HepG2 (cell line): ENCODE data around the gene MVP. TPM values are rescaled to one million over a fixed set of nuclear protein-coding genes. Genes with fewer than 3 reads are reported as not detected.

ENCODE experiments used
- ATAC-seq: fragments of 200-7000 bp; cut with Tn5 transposase; 3 replicates; pipeline ENCODE4 v1.9.1; 2020; ENCODE audit warnings: mild to moderate bottlenecking, moderate library complexity
- BruUV-seq: library from RNA; stranded (reverse); fragments of 400-500 nt; replicated peaks from 2 replicates; lab custom pipeline; 2021; lab: Mats Ljungman, UMichigan
- CTCF ChIA-PET: fragments of 300-600 bp; formaldehyde crosslinking; extraction: SDS; loops from one replicate; lab custom pipeline; 2021; ENCODE audit warnings: low total read pairs, inconsistent platforms, low intra/inter-chr PET ratio; lab: Yijun Ruan, JAX
- POLR2A ChIA-PET: fragments of 350-600 bp; sonication (Branson Sonifier 250); formaldehyde crosslinking; loops from one replicate; lab custom pipeline; 2020; ENCODE audit warnings: antibody characterized with exemption, inconsistent platforms; lab: Yijun Ruan, JAX
- DNase-seq: peaks from one replicate; pipeline ENCODE4 v3.0.0-alpha.2; 2015; ENCODE audit warnings: low spot score
- FAIRE-seq: peaks from 3 replicates; lab custom pipeline; 2011; peaks lifted over from hg19 to GRCh38; lab: Jason Lieb, UNC
- H2AFZ ChIP-seq: one replicate; pipeline ENCODE4 v1.6.1; 2011; ENCODE audit warnings: low read length, inconsistent platforms
- H3K27ac ChIP-seq: fragments of 300-600 bp; 3 replicates; pipeline ENCODE4 v1.8.0; 2011; ENCODE audit warnings: mixed run types, mild to moderate bottlenecking, mixed read lengths, low read length, inconsistent platforms; ENCODE audit not compliant: insufficient read depth; ENCODE audit errors: extremely low read length
- H3K27me3 ChIP-seq, 2 experiments: fragments of 200-600 bp in 1 of 2; 2 replicates in 1 of 2; 3 replicates in 1 of 2; pipeline versions ENCODE4 v1.6.0 to v1.8.0; 2011; ENCODE audit warnings: low read length in 2 of 2, mild to moderate bottlenecking in 2 of 2, moderate library complexity in 2 of 2, inconsistent platforms in 1 of 2; ENCODE audit not compliant: insufficient read depth in 2 of 2, control insufficient read depth in 1 of 2
- H3K36me3 ChIP-seq, 2 experiments: fragments of 200-600 bp in 1 of 2; replicated peaks in 1 of 2; 2 replicates in 1 of 2; 3 replicates in 1 of 2; pipeline versions ENCODE4 v1.5.1 to v1.8.0; 2011; ENCODE audit warnings: low read length in 2 of 2, inconsistent platforms in 1 of 2; ENCODE audit not compliant: insufficient read depth in 2 of 2, control insufficient read depth in 1 of 2
- H3K4me1 ChIP-seq: 2 replicates; pipeline ENCODE4 v1.5.1; 2012; ENCODE audit warnings: low read length, inconsistent platforms; ENCODE audit not compliant: insufficient read depth
- H3K4me2 ChIP-seq: 2 replicates; pipeline ENCODE4 v1.6.0; 2011; ENCODE audit warnings: low read depth, low read length, inconsistent platforms
- H3K4me3 ChIP-seq, 3 experiments: fragments of 200-600 bp in 1 of 3; sonication (generic), shearing (Covaris generic) in 1 of 3; replicated peaks in 1 of 3; 2 replicates each; pipeline ENCODE4 v1.5.1; 2011 to 2016; ENCODE audit warnings: low read length in 3 of 3, inconsistent platforms in 2 of 3, low read depth in 2 of 3, mild to moderate bottlenecking in 2 of 3, control low read depth in 1 of 3, mixed read lengths in 1 of 3; ENCODE audit not compliant: insufficient read depth in 1 of 3
- H3K79me2 ChIP-seq: one replicate; pipeline ENCODE4 v1.6.1; 2011; ENCODE audit warnings: low read length, inconsistent platforms; ENCODE audit not compliant: insufficient read depth
- H3K9ac ChIP-seq: 2 replicates; pipeline ENCODE4 v1.6.0; 2011; ENCODE audit warnings: mild to moderate bottlenecking, low read depth, low read length, inconsistent platforms; ENCODE audit not compliant: insufficient read depth
- H3K9me3 ChIP-seq: 2 replicates; pipeline ENCODE4 v1.5.1; 2012; ENCODE audit warnings: mild to moderate bottlenecking, low read length
- H4K20me1 ChIP-seq: 2 replicates; pipeline ENCODE4 v1.6.0; 2011; ENCODE audit warnings: inconsistent platforms, mild to moderate bottlenecking, low read length, moderate library complexity; ENCODE audit not compliant: insufficient read depth
- ARNTL ChIP-seq: sonication (generic); formaldehyde crosslinking; IDR thresholded peaks from 2 replicates; pipeline ENCODE4 v1.4.0; 2020; ENCODE audit warnings: mild to moderate bottlenecking, missing genetic modification reagents
- BCL6 ChIP-seq: IDR thresholded peaks from 2 replicates; pipeline ENCODE4 v1.6.1; 2016; ENCODE audit warnings: missing genetic modification reagents, missing compliant biosample characterization
- GPBP1L1 ChIP-seq: sonication (generic); formaldehyde crosslinking; IDR thresholded peaks from 2 replicates; pipeline ENCODE4 v1.5.0; 2020; ENCODE audit warnings: mild to moderate bottlenecking, missing genetic modification reagents
- HMG20A ChIP-seq: IDR thresholded peaks from 2 replicates; pipeline ENCODE4 v1.6.1; 2016; ENCODE audit warnings: borderline replicate concordance
- JUN ChIP-seq: sonication (generic); formaldehyde crosslinking; IDR thresholded peaks from 2 replicates; pipeline ENCODE4 v1.4.0; 2020; ENCODE audit warnings: mild to moderate bottlenecking, missing genetic modification reagents
- NAIF1 ChIP-seq: sonication (generic); formaldehyde crosslinking; IDR thresholded peaks from 2 replicates; pipeline ENCODE4 v1.5.0; 2020; ENCODE audit warnings: mild to moderate bottlenecking, missing genetic modification reagents, borderline replicate concordance
- NCOR1 ChIP-seq: fragments of 200-600 bp; sonication (generic); IDR thresholded peaks from 2 replicates; pipeline ENCODE4 v1.7.0; 2017; ENCODE audit warnings: antibody characterized with exemption, low read length, borderline replicate concordance
- RXRB ChIP-seq: IDR thresholded peaks from 2 replicates; pipeline ENCODE4 v1.6.1; 2016; ENCODE audit warnings: borderline replicate concordance, missing genetic modification reagents, missing compliant biosample characterization
- SIX4 ChIP-seq: sonication (generic); formaldehyde crosslinking; IDR thresholded peaks from 2 replicates; pipeline ENCODE4 v1.4.0; 2020; ENCODE audit warnings: missing genetic modification reagents
- SRY ChIP-seq: sonication (generic); formaldehyde crosslinking; IDR thresholded peaks from 2 replicates; pipeline ENCODE4 v1.8.0; 2022; ENCODE audit warnings: mild to moderate bottlenecking, missing genetic modification reagents
- TCF12 ChIP-seq, 2 experiments: fragments of 450-650 bp in 1 of 2; sonication (generic) in 1 of 2; formaldehyde crosslinking in 1 of 2; IDR thresholded peaks; 2 replicates each; pipeline versions ENCODE4 v1.6.1 to v1.8.0; 2017 to 2022; ENCODE audit warnings: antibody characterized with exemption in 1 of 2, mild to moderate bottlenecking in 1 of 2, missing genetic modification reagents in 1 of 2, moderate library complexity in 1 of 2
- ZNF20 ChIP-seq: sonication (generic); formaldehyde crosslinking; IDR thresholded peaks from 2 replicates; pipeline ENCODE4 v1.4.0; 2020; ENCODE audit warnings: mild to moderate bottlenecking, moderate library complexity, missing genetic modification reagents
- ZNF317 ChIP-seq: sonication (generic); formaldehyde crosslinking; IDR thresholded peaks from 2 replicates; pipeline ENCODE4 v1.5.0; 2020; ENCODE audit warnings: mild to moderate bottlenecking, missing genetic modification reagents
- ZNF34 ChIP-seq: sonication (generic); formaldehyde crosslinking; IDR thresholded peaks from 2 replicates; pipeline ENCODE4 v1.4.0; 2020; ENCODE audit warnings: mild to moderate bottlenecking, missing genetic modification reagents, borderline replicate concordance
- ZNF362 ChIP-seq: sonication (generic); formaldehyde crosslinking; IDR thresholded peaks from 2 replicates; pipeline ENCODE4 v1.4.0; 2020; ENCODE audit warnings: missing genetic modification reagents, mild to moderate bottlenecking, borderline replicate concordance
- ZNF564 ChIP-seq: sonication (generic); formaldehyde crosslinking; IDR thresholded peaks from 2 replicates; pipeline ENCODE4 v1.8.1; 2023; ENCODE audit warnings: mild to moderate bottlenecking, missing genetic modification reagents
- ZNF567 ChIP-seq: sonication (generic); formaldehyde crosslinking; IDR thresholded peaks from 2 replicates; pipeline ENCODE4 v1.8.1; 2023; ENCODE audit warnings: mild to moderate bottlenecking, missing genetic modification reagents, borderline replicate concordance
- ZNF589 ChIP-seq: sonication (generic); formaldehyde crosslinking; conservative IDR thresholded peaks from 2 replicates; pipeline ENCODE4 v1.8.0; 2022; ENCODE audit warnings: mild to moderate bottlenecking, moderate library complexity, missing genetic modification reagents
- ZNF709 ChIP-seq: sonication (generic); formaldehyde crosslinking; IDR thresholded peaks from 2 replicates; pipeline ENCODE4 v1.5.0; 2020; ENCODE audit warnings: mild to moderate bottlenecking, missing genetic modification reagents
- ZNF782 ChIP-seq: sonication (generic); formaldehyde crosslinking; IDR thresholded peaks from 2 replicates; pipeline ENCODE4 v1.4.0; 2020; ENCODE audit warnings: missing genetic modification reagents, mild to moderate bottlenecking, borderline replicate concordance
- WGBS: methylation state at CpG from one replicate; pipeline ENCODE4 v1.1.6; 2017; ENCODE audit warnings: low lambda C conversion rate; 5-methylcytosine and 5-hydroxymethylcytosine counted together
- in situ Hi-C: cut with HindIII; loops from 2 replicates; pipeline ENCODE4 v1.10.0; 2017; ENCODE audit warnings: low pct_unique_long_range_greater_than_20kb; ENCODE audit not compliant: extremely low pct_ligation_motif_present
- intact Hi-C: fragments of 100-400 bp; cut with micrococcal nuclease; formaldehyde crosslinking; loops from one replicate; pipeline ENCODE4 v1.10.0; 2022; ENCODE audit not compliant: unreplicated experiment
- polyA plus RNA-seq, 8 experiments: library from polyadenylated mRNA; depleted of rRNA in 3 of 8; stranded (reverse) in 7 of 8; unstranded in 1 of 8; fragments of >200 nt; fragmentation: Illumina TruSeq in 4 of 8; extraction: Trizol in 4 of 8; gene quantifications; 2 replicates each; pipeline versions ENCODE4 v1.2.1 to v1.2.3, GENCODE V29; 2011 to 2016; ENCODE audit warnings: low read depth in 4 of 8, missing spikeins in 1 of 8, mixed read lengths in 1 of 8; ENCODE audit not compliant: insufficient read depth in 1 of 8
- total RNA-seq, 5 experiments: library from RNA; depleted of rRNA; stranded (reverse); fragments of >200 nt; fragmentation: Illumina TruSeq; extraction: Trizol; gene quantifications; 2 replicates each; pipeline ENCODE4 v1.2.3, GENCODE V29; 2016; ENCODE audit warnings: low read depth in 1 of 5
- TF ChIP-seq, protein P1 (sequence below): sonication (generic); formaldehyde crosslinking; conservative IDR thresholded peaks from 2 replicates; pipeline ENCODE4 v1.4.0; 2020; ENCODE audit warnings: missing genetic modification reagents

The MVP gene
- total and polyA plus RNA-seq, 2 of the 13 experiments (the other 11 are each of a cell fraction or from before 2014, with no cell fraction given), result 22.9 to 43.5 TPM

DNA sequence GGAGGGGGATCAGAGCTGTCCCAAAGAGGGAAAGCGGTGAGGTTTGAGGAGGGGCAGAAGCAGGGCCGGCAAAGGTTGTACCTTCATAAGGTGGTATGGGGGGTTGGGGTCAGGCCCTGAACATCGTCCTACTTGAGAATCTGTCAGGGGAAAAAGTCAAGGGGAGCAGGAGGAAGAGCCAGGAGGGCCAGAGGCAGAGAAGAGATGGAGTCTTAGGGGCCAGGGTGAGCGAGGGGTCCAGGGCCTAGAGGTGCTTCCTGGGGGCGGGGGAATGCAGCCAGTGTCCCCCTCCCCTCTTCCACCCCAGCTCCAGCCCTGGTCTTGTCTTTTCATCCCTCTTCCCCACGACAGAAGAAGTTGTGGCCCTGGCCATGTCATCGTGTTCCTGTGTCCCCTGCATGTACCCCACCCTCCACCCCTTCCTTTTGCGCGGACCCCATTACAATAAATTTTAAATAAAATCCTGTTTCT, 9.5 kb upstream of the MVP start:
- Histone ChIP-seq H3K27me3 (peaks cover 0 to 12% of the 10 kb centered on the region in 2 experiments; a peak in 2 of 5 replicates), H3K79me2 (peaks cover 22% of the 10 kb centered on the region), H3K4me2 (peak overlapping the region; percentile 95), H3K27ac (peak overlapping the region; percentile 53), H2AFZ (no peak overlapping the region), H3K36me3 (peaks cover 6 to 26% of the 10 kb centered on the region in 2 experiments), H3K4me1 (peaks cover 77% of the 10 kb centered on the region), H3K9me3 (no peaks in the 10 kb centered on the region), H3K9ac (no peak overlapping the region), H3K4me3 (peak overlapping the region in 1 of 3 experiments; percentile 75; a peak in 1 of 6 replicates), H4K20me1 (peaks cover 23% of the 10 kb centered on the region; the same call in 1 of the 2 replicates)
- CTCF ChIA-PET, result no interaction called here
- FAIRE-seq (no peak), ATAC-seq (no peak; the same call in 1 of the 3 replicates), DNase-seq (no peak)
- POLR2A ChIA-PET, result interaction anchor here (1.0 to 4.3 kb wide), 6 partner anchors 10 to 111 kb away, joined by 3 to 26 read pairs (median 13); partner anchors contain the start of genes ASPHD1, KIF22, MVP and SEZ6L2
- in situ Hi-C loops (loop anchor here (25.0 kb wide), 1 partner anchor 852 kb away; the partner anchor contains the start of genes FBRS and PRR14), intact Hi-C loops (loop anchor here (2.0 kb wide), 1 partner anchor 210 kb away; no protein-coding TSS in a partner anchor)
- TSS peak; percentile 74 for BruUV-seq
- 40% methylated on average over 9 of the region's 9 CpGs for WGBS
- TF ChIP-seq, protein P1, sequence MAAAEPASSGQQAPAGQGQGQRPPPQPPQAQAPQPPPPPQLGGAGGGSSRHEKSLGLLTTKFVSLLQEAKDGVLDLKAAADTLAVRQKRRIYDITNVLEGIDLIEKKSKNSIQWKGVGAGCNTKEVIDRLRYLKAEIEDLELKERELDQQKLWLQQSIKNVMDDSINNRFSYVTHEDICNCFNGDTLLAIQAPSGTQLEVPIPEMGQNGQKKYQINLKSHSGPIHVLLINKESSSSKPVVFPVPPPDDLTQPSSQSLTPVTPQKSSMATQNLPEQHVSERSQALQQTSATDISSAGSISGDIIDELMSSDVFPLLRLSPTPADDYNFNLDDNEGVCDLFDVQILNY (CRISPR knock-in tag), result no peak
- TF ChIP-seq ZNF20 (CRISPR knock-in tag) (no peak), SIX4 (CRISPR knock-in tag) (no peak), ZNF589 (no peak), BCL6 (CRISPR knock-in tag) (no peak), ZNF34 (CRISPR knock-in tag) (no peak), ZNF317 (0 out of 2 replicates have a peak, but pooled peaks have one; percentile 8), ZNF564 (CRISPR knock-in tag) (no peak), ZNF567 (CRISPR knock-in tag) (0 out of 2 replicates have a peak, but pooled peaks have one; percentile 15), TCF12 (IDR thresholded peaks at IDR 0.05) (no peak), TCF12 (CRISPR knock-in tag; IDR thresholded peaks at IDR 0.05) (0 out of 2 replicates have a peak, but pooled peaks have one; percentile 8), SRY (no peak), GPBP1L1 (CRISPR knock-in tag) (no peak), JUN (no peak), NAIF1 (CRISPR knock-in tag) (no peak), ZNF782 (no peak), ZNF362 (CRISPR knock-in tag) (peak; percentile 35), NCOR1 (no peak), HMG20A (CRISPR knock-in tag) (no peak), RXRB (CRISPR knock-in tag) (no peak), ARNTL (0 out of 2 replicates have a peak, but pooled peaks have one; percentile 2), ZNF709 (CRISPR knock-in tag) (no peak; the same call in 1 of the 2 replicates)
